Gastrocnemius medialis (tissue), 4 donors: ENCODE data around the gene ETS2.

Experiments
- POLR2A ChIP-seq, 2 donors: fragments of 450-650 bp; IDR thresholded peaks; one replicate each; pipeline ENCODE4 v1.6.1; 2017; ENCODE audit warnings: antibody characterized with exemption in 2 of 2, mild to moderate bottlenecking in 2 of 2, moderate library complexity in 2 of 2
- TF ChIP-seq, protein P1 (sequence below), 5 experiments: fragments of 450-650 bp in 3 of 5; fragments of 200-600 bp in 2 of 5; sonication (generic) in 2 of 5; IDR thresholded peaks in 4 of 5; conservative IDR thresholded peaks in 1 of 5; 1 replicate in 4 of 5; 2 replicates in 1 of 5; pipeline ENCODE4 v1.5.1; 2016 to 2019; ENCODE audit warnings: antibody characterized with exemption in 5 of 5, mild to moderate bottlenecking in 3 of 5, moderate library complexity in 3 of 5

GRCh38 chr21:38824124-38824822 is 18.5 kb downstream of the ETS2 start:
- TF ChIP-seq, protein P1, sequence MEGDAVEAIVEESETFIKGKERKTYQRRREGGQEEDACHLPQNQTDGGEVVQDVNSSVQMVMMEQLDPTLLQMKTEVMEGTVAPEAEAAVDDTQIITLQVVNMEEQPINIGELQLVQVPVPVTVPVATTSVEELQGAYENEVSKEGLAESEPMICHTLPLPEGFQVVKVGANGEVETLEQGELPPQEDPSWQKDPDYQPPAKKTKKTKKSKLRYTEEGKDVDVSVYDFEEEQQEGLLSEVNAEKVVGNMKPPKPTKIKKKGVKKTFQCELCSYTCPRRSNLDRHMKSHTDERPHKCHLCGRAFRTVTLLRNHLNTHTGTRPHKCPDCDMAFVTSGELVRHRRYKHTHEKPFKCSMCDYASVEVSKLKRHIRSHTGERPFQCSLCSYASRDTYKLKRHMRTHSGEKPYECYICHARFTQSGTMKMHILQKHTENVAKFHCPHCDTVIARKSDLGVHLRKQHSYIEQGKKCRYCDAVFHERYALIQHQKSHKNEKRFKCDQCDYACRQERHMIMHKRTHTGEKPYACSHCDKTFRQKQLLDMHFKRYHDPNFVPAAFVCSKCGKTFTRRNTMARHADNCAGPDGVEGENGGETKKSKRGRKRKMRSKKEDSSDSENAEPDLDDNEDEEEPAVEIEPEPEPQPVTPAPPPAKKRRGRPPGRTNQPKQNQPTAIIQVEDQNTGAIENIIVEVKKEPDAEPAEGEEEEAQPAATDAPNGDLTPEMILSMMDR (IDR thresholded peaks at IDR 0.05 in 4 of 5, conservative IDR thresholded peaks at IDR 0.05 in 1 of 5) = no peak
- no peak for TF ChIP-seq POLR2A (IDR thresholded peaks at IDR 0.05)
